ENCODE measurements around the gene PLA2G2D.

Gene PLA2G2D

DNA sequence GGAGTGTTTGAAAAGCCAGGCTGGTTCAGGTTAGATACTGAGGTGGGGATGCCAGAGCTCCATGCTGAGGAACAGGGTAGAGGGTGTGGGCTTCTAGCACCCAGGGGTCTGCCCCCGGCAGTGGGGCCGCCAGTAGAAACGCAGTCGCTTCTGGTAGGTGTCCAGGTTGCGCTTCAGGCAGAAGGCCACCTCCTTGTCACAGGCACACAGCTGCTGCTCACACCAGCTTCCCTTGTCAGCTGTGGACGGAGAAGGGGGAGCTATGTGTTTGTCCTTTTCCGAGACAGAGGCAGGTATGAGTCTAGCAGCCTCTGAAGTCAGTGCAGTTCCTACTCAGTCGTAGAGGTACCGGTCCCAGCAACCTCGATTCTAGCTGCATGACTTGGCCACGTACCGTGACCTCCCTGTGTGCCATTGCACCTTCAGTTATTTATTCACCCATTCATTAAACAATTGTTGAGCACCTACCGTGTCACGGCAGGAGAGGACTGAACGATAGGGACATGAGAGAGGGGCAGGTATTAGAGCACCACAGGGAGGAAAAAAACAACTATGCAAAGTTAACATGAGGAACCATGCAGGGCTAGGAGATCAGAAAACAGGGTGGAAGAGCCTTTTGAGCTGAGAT lies 5.2 kb downstream of the PLA2G2D start:
- no peak for DNase-seq (ENCODE audit: low spot score)

DNA sequence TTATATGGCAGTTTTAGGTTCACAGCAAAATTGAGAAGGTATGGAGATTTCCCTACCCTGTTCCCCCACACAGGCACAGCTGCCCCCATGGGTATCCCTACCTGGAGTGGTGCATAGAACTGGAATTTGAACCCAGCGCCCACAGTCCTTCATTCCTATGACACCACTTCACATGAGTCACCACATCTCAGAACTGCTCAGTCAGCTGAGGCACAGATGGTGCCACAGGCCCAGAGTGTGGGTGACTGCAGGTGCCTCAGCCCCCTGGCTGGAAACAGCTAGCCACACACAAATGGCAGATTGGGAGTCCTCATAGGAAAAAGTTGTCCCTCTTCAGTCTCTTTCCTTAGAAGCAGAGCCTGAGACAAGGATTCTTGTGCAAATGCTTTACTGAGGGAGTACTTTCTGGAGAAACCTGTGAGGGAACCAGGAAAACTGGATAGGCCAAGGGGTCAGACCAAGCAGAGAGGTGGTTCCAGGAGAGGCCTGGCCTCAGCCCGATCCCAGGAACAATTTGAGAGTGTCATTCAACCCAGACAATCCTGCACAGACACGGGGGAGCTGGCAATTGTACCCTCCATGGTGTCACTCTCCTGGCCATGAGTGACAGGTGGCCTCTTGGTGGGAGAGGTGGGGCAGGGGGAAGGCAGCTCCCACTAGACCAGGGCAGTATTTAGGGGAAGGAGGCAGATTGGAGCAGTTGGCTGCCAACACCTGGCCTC lies 6.9 kb downstream of the PLA2G2D start:
- DNase-seq (ENCODE audit: low spot score), result no peak

DNA sequence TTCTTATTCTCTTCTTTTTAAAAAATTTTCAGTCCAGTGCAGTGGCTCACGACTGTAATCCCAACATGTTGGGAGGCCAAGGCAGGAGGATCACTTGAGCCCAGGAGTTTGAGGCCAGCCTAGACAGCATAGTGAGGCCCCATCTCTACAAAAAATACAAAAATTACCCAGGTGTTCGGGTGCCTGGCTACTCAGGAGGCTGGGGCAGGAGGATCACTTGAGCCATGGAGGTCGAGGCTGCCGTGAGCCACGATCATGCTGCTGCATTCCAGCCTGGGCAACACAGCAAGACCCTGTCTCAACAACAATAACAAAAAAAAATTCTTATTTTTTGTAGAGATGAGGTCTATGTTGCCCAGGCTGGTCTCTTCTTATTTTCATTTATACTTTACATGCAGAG lies 7.9 kb downstream of the PLA2G2D start:
- no peak for DNase-seq (ENCODE audit: low spot score)

GRCh38 chr1:20110679-20111078 lies 8.7 kb downstream of the PLA2G2D start:
- peak; percentile 78 for DNase-seq (ENCODE audit: low spot score)

DNA sequence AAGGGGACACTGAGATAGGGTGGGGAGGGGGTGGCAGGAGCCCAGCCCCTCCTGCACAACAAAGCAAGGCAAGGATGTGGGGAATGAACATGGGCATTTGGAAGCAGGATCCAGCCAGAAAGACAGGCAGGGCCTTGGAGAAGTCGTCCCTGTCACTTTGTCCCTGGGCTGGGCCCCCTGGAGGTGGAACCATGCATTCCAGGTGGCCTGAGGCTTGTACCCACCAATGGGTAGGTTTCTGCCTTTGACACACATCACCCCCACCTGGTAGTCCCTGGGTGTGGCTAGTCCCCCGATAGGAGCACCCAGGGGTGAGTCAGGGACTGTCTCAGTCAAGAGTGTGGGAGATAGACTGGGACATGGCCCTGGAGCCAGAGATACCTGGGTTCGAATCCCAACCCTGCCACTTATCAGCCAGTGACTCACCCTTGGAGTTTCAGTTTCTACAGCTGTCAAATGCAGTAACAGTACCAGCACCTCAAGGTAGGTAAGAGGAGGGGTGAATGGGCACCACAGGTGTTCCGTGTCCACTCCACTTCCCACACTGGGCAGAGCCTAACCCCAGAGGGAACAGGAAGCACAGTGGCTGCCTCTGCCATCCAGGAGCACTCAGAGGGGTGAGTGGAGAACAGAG lies 10.0 kb downstream of the PLA2G2D start:
- no peak for DNase-seq (ENCODE audit: low spot score)

GRCh38 chr1:20108366-20109123 lies 10.8 kb downstream of the PLA2G2D start:
- no peak for DNase-seq (ENCODE audit: low spot score)

DNA sequence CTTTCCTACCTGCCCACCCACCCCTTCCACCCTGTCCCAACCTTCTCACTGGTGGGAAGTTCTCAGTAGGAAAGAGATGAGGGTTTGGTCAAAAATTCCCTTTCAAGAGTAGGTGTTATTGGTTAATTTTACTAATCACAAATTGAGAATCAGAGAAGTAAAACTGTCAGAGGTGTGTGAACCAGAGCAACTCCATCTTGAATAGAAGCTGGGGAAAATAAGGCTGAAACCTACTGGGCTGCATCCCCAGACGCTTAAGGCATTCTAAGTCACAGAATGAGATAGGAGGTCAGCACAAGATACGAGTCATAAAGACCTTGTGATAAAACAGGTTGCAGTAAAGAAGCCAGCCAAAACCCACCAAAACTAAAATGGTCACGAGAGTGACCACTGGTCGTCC lies 11.5 kb downstream of the PLA2G2D start:
- no peak for DNase-seq (ENCODE audit: low spot score)

DNA sequence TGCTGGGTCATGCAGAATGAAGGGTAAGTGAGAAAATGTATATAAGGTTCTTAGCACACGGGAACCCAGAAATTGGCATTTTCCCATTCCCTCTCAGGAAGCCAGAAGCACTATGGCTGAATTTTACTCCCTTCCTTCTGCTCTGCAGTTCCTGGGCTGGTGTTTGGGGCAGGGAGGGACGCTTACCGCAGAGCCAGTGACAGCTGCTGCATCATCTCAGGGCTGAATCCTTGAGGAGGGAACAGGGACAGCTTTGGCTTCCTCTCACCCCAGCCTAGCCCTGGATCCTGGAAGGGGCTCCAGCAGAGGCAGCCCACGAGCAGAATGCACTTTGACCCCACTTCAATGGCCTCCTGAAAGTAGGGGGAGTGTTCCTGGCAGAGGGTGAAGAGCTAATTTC lies 12.0 kb downstream of the PLA2G2D start:
- no peak for DNase-seq (ENCODE audit: low spot score)

DNA sequence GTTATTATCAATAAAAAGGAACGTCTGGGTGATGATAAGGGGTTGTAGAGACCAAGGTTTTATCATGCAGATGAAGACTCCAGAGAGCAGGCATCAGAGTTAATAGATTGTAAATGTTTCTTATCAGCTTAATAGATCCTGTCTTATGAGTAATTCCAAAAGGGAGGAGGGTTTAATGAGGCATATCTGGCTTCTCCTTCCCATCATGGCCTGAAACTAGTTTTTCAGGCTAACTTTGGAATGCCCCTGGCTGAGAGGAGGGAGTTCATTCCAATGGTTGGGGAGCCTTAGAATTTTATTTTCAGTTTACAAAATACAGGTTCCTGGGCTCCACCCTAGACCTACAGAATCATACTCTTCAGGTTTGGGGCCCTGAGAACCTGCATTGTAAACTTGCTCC lies 13.5 kb downstream of the PLA2G2D start:
- no peak for DNase-seq (ENCODE audit: low spot score)

DNA sequence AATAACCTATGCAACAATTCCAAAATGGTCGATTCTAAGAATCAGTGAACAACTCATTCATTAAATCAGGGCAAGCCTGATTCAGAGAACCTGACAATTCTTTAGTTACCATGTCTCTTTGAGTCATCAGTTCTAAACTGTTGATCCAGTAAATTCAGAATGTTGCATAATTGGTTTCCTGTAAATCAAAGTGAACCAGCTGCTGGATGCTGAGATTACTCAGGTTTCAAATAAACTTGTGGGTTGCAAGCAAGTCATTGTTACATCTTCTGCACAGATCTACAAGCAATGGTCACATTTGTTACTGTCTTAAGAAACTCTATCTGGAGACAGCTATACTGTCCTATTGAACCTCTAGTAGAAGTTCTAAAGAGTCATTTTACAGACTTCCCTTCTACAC lies 16.5 kb downstream of the PLA2G2D start:
- peak; percentile 25 for DNase-seq (ENCODE audit: low spot score)

GRCh38 chr1:20100632-20101355 lies 18.5 kb downstream of the PLA2G2D start:
- DNase-seq (ENCODE audit: low spot score), result peak; percentile 61

DNA sequence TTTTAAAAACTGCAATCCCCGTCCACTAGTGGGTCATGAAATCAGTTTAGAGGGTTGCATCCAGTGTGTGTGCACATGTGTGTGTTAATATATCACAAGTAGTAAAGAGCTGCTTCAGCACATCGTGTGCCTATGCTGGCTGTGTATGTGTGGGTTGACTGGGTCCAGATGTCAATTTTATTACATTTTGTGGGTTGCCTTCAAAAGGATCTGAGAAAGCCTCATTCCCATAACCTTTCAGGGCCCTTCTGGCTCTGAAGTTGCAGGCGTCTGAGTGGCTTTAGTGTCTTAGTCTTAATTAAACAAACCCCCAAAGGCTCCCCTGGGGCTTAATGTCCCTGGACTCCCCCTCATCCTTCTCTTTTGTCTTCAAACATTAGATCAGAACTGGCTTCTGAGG lies 19.8 kb downstream of the PLA2G2D start:
- DNase-seq (ENCODE audit: low spot score), result no peak

DNA sequence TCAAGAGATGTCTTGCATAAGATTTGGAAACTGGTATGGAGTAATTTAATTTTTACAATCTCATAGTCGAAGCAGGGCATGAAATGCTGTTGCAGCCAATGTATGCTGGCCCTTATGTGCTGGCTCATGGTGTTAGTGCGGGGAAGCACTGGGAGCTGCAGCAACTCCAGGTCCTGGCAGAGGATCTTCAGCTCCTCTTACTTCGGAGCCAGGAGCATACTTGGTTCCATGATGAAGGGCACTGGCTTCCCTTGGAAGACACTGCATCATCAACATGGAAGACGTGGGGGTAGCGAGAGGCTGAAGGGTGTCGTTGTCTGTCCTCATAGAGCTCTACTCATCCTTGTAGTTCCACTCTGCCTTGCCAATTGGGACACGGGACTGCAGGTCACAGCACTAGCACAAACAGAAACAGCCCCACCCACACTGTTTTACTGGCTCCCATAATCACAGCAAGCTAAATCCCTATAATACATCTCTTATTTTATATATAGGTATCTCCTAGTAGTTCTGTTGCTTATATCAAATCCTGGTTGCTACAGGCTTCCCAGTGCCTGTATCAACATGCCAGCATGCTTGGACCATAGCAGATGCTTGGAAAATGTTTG lies 22.4 kb downstream of the PLA2G2D start:
- DNase-seq (ENCODE audit: low spot score), result no peak

- DNase-seq (ENCODE audit: low spot score), result no peak
Observed at GRCh38 chr1:20095564-20096434, 23.5 kb downstream of the PLA2G2D start.

GRCh38 chr1:20093940-20094391 lies 25.4 kb downstream of the PLA2G2D start:
- no peak for DNase-seq (ENCODE audit: low spot score)

GRCh38 chr1:20093303-20093702 lies 26.0 kb downstream of the PLA2G2D start:
- DNase-seq (ENCODE audit: low spot score), result no peak

DNA sequence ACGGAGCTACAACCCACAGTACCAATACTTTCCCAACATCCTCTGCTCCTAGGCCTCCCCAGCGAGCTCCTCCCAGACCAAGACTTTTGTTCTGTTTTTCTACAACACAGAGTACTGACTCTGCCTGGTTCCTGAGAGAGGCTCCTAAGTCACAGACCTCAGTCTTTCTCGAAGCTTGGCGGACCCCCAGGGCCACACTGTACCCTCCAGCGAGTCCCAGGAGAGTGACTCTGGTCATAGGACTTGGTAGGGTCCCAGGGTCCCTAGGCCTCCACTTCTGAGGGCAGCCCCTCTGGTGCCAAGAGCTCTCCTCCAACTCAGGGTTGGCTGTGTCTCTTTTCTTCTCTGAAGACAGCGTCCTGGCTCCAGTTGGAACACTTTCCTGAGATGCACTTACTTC lies 28.7 kb downstream of the PLA2G2D start:
- DNase-seq (ENCODE audit: low spot score), result no peak

GRCh38 chr1:20090119-20090518 lies 29.2 kb downstream of the PLA2G2D start:
- DNase-seq (ENCODE audit: low spot score), result no peak

- DNase-seq (ENCODE audit: low spot score), result no peak
Observed at GRCh38 chr1:20089328-20090077, 29.8 kb downstream of the PLA2G2D start.

DNA sequence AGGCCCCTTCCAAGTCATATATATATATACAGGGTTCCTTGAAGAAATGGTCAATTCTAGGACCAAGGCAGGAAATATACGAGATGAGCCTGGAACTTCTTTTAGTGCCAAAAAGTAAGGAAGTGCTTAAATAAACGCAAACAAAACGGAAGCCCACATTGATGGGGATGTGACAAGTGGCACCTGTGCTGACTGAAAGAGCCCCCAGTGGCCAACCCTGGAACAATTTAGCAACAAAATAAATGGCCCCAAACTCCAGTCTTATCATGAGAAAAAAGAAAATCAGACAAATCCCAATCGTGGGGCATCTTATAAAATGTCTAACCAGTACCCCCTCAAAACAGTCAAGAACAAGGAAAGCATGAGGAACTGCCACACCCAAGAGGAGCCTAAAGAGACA lies 31.7 kb downstream of the PLA2G2D start:
- no peak for DNase-seq (ENCODE audit: low spot score)
